Activated CD8-positive, alpha-beta memory T cell treated with anti-CD3 and anti-CD28 coated beads, Interleukin-2, amount 50 U/mL, for 4 hours (primary cell): ENCODE data around the gene CAMTA1.

Source experiments
- DNase-seq: peaks from one replicate; pipeline ENCODE4 v3.0.0-alpha.2; 2020

The CAMTA1 gene

DNA sequence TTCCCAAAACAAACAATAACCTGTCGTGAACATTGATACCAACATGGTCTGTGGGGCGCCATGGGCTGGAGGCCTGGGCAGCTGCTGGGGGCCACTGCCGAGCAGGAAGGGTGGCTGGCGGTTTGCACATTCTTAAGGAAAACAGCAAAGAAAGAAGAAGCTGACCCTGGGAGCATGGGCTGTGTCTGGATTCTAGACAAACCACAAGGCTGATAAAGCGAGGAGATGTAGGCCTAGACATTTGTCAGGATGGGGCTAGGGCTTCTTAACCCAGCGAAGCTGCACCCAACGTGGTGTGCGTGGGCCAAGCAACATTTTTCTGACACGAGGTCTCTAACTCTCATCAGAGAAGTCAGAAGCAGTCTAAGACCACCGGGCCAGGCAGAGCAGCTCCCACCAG is 663.7 kb downstream of the CAMTA1 start:
- DNase-seq: no peak

- no peak for DNase-seq
These were observed 664.5 kb downstream of the CAMTA1 start for GRCh38 chr1:7449750-7450149.

- DNase-seq: no peak
These were observed 665.6 kb downstream of the CAMTA1 start for GRCh38 chr1:7450838-7451237.

GRCh38 chr1:7453038-7453437 is 667.8 kb downstream of the CAMTA1 start:
- DNase-seq: no peak

- DNase-seq: no peak
These were observed 669.0 kb downstream of the CAMTA1 start for GRCh38 chr1:7454052-7454815.

GRCh38 chr1:7454895-7455784 is 669.9 kb downstream of the CAMTA1 start:
- DNase-seq: no peak

GRCh38 chr1:7455796-7456721 is 670.8 kb downstream of the CAMTA1 start:
- no peak for DNase-seq

GRCh38 chr1:7456722-7457082 is 671.4 kb downstream of the CAMTA1 start:
- DNase-seq: no peak

- no peak for DNase-seq
These were observed 672.6 kb downstream of the CAMTA1 start for GRCh38 chr1:7457811-7458210.

DNA sequence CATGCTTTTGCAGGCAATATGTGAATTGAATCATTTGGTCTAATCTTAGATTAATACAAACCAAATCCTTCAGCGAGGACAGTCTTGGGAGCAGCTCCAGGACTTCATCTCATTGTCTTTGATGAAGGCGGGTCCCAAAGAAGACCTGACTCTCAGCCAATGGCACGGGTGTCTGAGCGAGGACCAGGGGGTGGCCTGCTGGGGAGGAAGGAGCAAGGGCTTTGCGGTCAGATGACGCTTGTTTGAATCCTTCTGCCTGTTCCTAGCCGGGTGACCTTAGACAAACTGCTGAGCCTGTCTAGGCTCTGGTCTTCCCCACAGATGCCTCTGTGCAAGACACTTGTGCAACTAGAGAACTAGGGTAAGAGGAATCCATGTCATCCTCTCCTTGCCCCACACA is 673.7 kb downstream of the CAMTA1 start:
- DNase-seq: no peak

GRCh38 chr1:7459914-7460313 is 674.7 kb downstream of the CAMTA1 start:
- no peak for DNase-seq

- DNase-seq: no peak
These were observed 675.6 kb downstream of the CAMTA1 start for GRCh38 chr1:7460807-7461206.

- DNase-seq: no peak
These were observed 677.4 kb downstream of the CAMTA1 start for GRCh38 chr1:7462617-7463016.

DNA sequence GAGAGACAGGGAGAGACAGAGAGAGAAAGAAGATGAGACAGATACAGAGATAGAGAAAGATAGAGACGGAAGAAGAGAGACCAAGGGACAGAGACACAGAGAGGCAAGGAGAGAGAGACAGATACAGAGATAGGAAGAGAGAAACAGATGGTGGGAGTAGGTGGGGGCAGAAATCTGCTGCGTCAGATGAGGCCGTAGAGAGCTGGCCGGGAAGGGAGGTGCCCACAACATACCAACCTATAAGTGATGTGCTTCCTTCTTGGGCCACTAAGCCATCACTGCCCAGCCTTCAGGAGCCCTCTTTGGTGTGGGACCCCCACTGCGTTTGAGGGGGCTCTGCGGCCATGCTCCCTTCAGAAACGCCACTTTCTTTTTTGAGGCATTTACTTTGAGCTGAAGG is 678.3 kb downstream of the CAMTA1 start:
- no peak for DNase-seq

DNA sequence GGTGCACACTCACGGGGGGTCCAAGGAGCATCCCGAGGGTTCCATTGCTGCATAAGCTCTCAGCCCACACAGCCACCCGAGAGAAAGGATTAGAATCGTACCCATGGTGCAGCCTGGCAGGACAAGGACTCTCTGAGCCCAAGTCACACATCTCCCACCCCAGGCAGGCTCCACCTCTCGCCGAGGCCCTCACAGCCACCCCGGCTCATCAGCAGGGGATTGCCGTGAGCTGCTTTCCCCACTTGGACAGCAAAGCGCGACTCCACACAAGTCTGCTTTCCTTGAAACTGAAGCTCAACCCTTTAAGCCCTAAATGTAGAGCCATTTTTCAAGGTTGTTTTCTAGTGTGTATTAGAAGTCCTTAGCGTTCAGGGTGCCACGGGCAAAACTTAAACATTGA is 679.5 kb downstream of the CAMTA1 start:
- no peak for DNase-seq

GRCh38 chr1:7467476-7468175 is 682.4 kb downstream of the CAMTA1 start:
- DNase-seq: no peak

DNA sequence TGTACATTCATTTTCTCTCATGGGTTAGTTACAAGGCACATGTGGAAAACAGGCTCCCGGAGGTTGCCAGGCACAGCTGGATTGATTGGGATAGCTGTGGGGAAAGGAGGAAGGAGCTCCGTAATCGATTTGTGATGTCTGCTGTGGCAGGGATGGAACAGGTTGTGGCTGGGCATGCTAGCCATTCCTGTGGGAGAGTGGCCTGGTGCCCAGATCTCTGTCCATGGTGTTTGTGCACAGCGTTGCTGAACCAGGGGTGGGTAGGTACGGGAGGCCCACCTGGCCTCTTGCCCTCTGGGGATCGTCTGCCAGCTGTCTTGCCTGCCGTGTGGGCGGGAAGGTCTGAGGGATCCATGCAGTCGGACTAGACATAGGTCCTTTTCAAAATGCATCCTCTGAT is 683.0 kb downstream of the CAMTA1 start:
- DNase-seq: no peak

GRCh38 chr1:7469255-7469938 is 684.1 kb downstream of the CAMTA1 start:
- no peak for DNase-seq

DNA sequence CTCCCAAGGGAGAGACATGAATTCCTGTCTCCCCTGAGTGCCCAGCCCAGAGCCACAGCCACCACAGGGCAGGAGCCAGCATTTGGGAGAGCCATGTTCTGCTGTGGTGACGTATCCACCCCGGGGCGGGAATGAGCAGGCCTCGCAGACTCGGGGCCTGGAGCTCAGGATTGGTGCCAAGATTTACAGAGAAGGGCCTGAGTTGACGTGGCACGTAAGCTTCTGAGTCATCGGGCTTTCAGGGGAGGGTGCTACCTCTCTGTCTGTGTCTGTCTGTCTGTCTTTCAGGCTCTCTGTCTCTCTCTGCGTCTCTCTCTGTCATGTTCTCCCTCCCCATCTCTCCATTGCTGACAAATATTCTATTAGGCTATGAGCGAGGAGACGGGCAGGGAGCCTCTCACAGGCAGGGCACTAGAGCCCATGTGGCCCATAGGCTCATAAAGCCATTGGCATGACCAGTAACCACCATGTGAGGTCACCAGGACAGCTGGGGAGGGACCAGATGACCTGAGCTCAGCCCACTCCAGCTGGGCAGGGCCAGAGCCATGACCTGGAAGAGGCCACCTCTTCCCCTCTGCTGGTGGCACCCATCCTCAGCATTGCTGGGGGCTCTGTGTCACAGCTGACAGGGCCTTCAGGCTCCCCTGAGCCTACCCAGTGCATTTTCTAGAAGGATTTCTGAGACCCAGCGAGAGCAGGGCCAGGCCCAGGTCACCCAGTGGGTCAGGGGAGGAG is 685.8 kb downstream of the CAMTA1 start:
- DNase-seq: no peak

DNA sequence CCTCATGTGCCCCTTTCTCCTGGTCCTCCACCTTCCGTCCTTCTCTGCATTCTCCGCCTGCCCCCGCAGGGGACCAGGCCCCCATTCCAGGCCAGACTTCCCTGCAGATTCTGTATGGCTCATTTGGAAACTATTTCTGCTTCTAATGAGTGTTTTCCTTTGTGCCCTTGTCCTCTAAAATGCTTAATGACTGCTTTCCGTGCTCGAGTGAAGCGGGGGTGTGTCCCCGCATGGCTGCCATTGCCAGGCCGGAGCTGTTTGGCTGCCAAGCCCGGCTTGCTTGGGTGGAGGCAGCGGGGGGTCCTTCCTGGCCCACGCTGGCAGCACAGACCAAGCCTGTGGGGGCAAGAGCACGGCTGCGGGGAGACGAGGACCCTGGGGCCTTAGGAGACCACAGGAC is 686.6 kb downstream of the CAMTA1 start:
- DNase-seq: no peak
